Body of pancreas (tissue), 4 donors: ENCODE data around the gene KLK3. TPM values are rescaled to one million over a fixed set of nuclear protein-coding genes. Genes with fewer than 3 reads are reported as not detected.

ENCODE experiments used
- ATAC-seq: fragments of 150-250 bp; one replicate; pipeline ENCODE4 v1.9.1; 2016
- DNase-seq, 4 donors: peaks; one replicate each; pipeline ENCODE4 v3.0.0-alpha.2; 2019
- H3K27ac ChIP-seq, 4 donors: fragments of 200-600 bp; sonication (generic); 1 replicate in 3 of 4; 2 replicates in 1 of 4; pipeline versions ENCODE4 v1.5.1 to v1.6.1; 2016 to 2019; ENCODE audit warnings: mild to moderate bottlenecking in 1 of 4, mixed read lengths in 1 of 4, moderate library complexity in 1 of 4
- H3K27me3 ChIP-seq, 2 donors: fragments of 200-600 bp; sonication (generic); one replicate each; pipeline ENCODE4 v1.6.0; 2016; ENCODE audit warnings: mild to moderate bottlenecking in 1 of 2
- H3K36me3 ChIP-seq, 2 donors: fragments of 200-600 bp; sonication (generic); replicated peaks in 1 of 2; 2 replicates each; pipeline ENCODE4 v1.5.1; 2016; ENCODE audit warnings: low read depth in 2 of 2; ENCODE audit not compliant: insufficient read depth in 1 of 2
- H3K4me1 ChIP-seq: fragments of 200-600 bp; sonication (generic); one replicate; pipeline ENCODE4 v1.6.0; 2016
- H3K4me3 ChIP-seq, 2 donors: fragments of 200-600 bp; sonication (generic); 1 replicate in 1 of 2; 2 replicates in 1 of 2; pipeline ENCODE4 v1.5.1; 2016 to 2019
- H3K9me3 ChIP-seq, 3 donors: fragments of 200-600 bp; sonication (generic); 1 replicate in 2 of 3; 2 replicates in 1 of 3; pipeline ENCODE4 v1.5.1; 2016
- CTCF ChIP-seq, 7 experiments: fragments of 450-650 bp in 4 of 7; fragments of 200-600 bp in 3 of 7; sonication (generic) in 3 of 7; IDR thresholded peaks; one replicate each; pipeline ENCODE4 v1.5.1; 2016 to 2019; ENCODE audit warnings: antibody characterized with exemption in 7 of 7
- POLR2A ChIP-seq, 3 donors: fragments of 450-650 bp; IDR thresholded peaks; one replicate each; pipeline ENCODE4 v1.6.1; 2016; ENCODE audit warnings: antibody characterized with exemption in 3 of 3, mild to moderate bottlenecking in 2 of 3
- WGBS, 2 donors: methylation state at CpG; one replicate each; pipeline ENCODE4 v1.1.5; 2017; 5-methylcytosine and 5-hydroxymethylcytosine counted together
- intact Hi-C: fragments of 100-400 bp; cut with DNase I; formaldehyde crosslinking; loops from one replicate; pipeline ENCODE4 v1.15.1; 2023
- total RNA-seq, 2 donors: library from RNA; depleted of rRNA; stranded (reverse); fragments of >200 nt; gene quantifications; one replicate each; pipeline ENCODE4 v1.1.0, GENCODE V29; 2016

The KLK3 gene
- total RNA-seq, 2 donors from 2014 or later, result not detected

GRCh38 chr19:50820086-50820485 is 34.6 kb upstream of the KLK3 start:
- peak in 1 of 4 donors; percentile 35 for DNase-seq
- intact Hi-C loops, result no loop called here
- H3K9me3 ChIP-seq, result no peaks in the 10 kb centered on the region
- H3K4me3 ChIP-seq, result peak overlapping the region; percentile 27 to 65
- no peak for ATAC-seq
- WGBS, 2 donors, result 1 to 2% methylated on average over 6 to 15 of the region's 15 CpGs
- peaks cover 72% of the 10 kb centered on the region for H3K4me1 ChIP-seq
- peak overlapping the region; percentile 75 to 92 (median 82) for H3K27ac ChIP-seq
- no peaks in the 10 kb centered on the region for H3K27me3 ChIP-seq
- no peaks in the 10 kb centered on the region for H3K36me3 ChIP-seq
- TF ChIP-seq POLR2A (IDR thresholded peaks at IDR 0.05) (no peak), CTCF (IDR thresholded peaks at IDR 0.05) (no peak)

GRCh38 chr19:50820549-50821247 is 34.0 kb upstream of the KLK3 start:
- H3K27me3 ChIP-seq, result no peaks in the 10 kb centered on the region
- ATAC-seq (peak; percentile 67), DNase-seq (peak; percentile 90 to 95 (median 92))
- H3K4me3 ChIP-seq, result peak overlapping the region; percentile 27 to 65
- peaks cover 78% of the 10 kb centered on the region for H3K4me1 ChIP-seq
- H3K36me3 ChIP-seq, result no peaks in the 10 kb centered on the region
- H3K27ac ChIP-seq, result peak overlapping the region; percentile 78 to 92 (median 83)
- TF ChIP-seq POLR2A (IDR thresholded peaks at IDR 0.05), result peak; percentile 46 to 83 (median 60)
- no peak for TF ChIP-seq CTCF (IDR thresholded peaks at IDR 0.05)
- 2 to 3% methylated on average over 17 of the region's 21 CpGs for WGBS, 2 donors
- intact Hi-C loops, result no loop called here
- no peaks in the 10 kb centered on the region for H3K9me3 ChIP-seq

- H3K4me3 ChIP-seq, result peak overlapping the region in 1 of 2 donors; percentile 9
- no peak for ATAC-seq
- H3K9me3 ChIP-seq, result no peaks in the 10 kb centered on the region
- no peaks in the 10 kb centered on the region for H3K36me3 ChIP-seq
- intact Hi-C loops, result no loop called here
- no peak for DNase-seq
- no peaks in the 10 kb centered on the region for H3K27me3 ChIP-seq
- peak overlapping the region; percentile 78 to 92 (median 83) for H3K27ac ChIP-seq
- no peak for TF ChIP-seq POLR2A (IDR thresholded peaks at IDR 0.05)
- TF ChIP-seq CTCF (IDR thresholded peaks at IDR 0.05), result no peak
- 16 to 23% methylated on average over 4 of the region's 4 CpGs for WGBS, 2 donors
- H3K4me1 ChIP-seq, result peaks cover 78% of the 10 kb centered on the region
Observed at GRCh38 chr19:50821248-50821612, 33.5 kb upstream of the KLK3 start.

- DNase-seq (peak; percentile 33 to 62 (median 42)), ATAC-seq (no peak)
- Histone ChIP-seq H3K4me3 (no peak overlapping the region), H3K27me3 (no peaks in the 10 kb centered on the region), H3K36me3 (no peaks in the 10 kb centered on the region), H3K9me3 (no peaks in the 10 kb centered on the region), H3K27ac (peak overlapping the region; percentile 78 to 92 (median 83)), H3K4me1 (peaks cover 78% of the 10 kb centered on the region)
- TF ChIP-seq POLR2A (IDR thresholded peaks at IDR 0.05), result peak in 1 of 3 donors; percentile 9
- TF ChIP-seq CTCF (IDR thresholded peaks at IDR 0.05), result no peak
- intact Hi-C loops, result no loop called here
- 22 to 56% methylated on average over 2 to 8 of the region's 8 CpGs for WGBS, 2 donors
Observed at GRCh38 chr19:50821622-50822021, 33.1 kb upstream of the KLK3 start.
